GM12872 (cell line): ENCODE data around the gene APOLD1.

Experiments used
- TF ChIP-seq, protein P1 (sequence below): IDR thresholded peaks from 3 replicates; pipeline ENCODE4 v1.5.1; 2011; ENCODE audit warnings: low read depth, mild to moderate bottlenecking, low read length, moderate library complexity; ENCODE audit not compliant: insufficient read depth

Gene APOLD1

DNA sequence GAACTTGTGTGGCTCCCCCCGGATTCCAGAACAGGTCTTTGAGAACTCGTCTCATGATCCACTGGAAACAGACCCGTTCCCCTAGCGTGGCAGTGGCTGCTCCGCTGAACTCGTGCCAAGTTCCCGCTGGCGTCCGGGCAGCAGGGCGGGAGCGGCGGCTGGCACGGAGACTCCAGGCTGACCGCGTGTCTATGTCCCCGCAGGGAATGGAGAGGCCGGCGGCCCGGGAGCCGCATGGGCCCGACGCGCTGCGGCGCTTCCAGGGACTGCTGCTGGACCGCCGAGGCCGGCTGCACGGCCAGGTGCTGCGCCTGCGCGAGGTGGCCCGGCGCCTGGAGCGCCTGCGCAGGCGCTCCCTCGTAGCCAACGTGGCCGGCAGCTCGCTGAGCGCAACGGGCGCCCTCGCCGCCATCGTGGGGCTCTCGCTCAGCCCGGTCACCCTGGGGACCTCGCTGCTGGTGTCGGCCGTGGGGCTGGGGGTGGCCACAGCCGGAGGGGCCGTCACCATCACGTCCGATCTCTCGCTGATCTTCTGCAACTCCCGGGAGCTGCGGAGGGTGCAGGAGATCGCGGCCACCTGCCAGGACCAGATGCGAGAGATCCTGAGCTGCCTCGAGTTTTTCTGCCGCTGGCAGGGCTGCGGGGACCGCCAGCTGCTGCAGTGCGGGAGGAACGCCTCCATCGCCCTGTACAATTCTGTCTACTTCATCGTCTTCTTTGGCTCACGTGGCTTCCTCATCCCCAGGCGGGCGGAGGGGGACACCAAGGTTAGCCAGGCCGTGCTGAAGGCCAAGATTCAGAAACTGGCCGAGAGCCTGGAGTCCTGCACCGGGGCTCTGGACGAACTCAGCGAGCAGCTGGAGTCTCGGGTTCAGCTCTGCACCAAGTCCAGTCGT, 1.5 kb downstream of the APOLD1 start:
- TF ChIP-seq, protein P1, sequence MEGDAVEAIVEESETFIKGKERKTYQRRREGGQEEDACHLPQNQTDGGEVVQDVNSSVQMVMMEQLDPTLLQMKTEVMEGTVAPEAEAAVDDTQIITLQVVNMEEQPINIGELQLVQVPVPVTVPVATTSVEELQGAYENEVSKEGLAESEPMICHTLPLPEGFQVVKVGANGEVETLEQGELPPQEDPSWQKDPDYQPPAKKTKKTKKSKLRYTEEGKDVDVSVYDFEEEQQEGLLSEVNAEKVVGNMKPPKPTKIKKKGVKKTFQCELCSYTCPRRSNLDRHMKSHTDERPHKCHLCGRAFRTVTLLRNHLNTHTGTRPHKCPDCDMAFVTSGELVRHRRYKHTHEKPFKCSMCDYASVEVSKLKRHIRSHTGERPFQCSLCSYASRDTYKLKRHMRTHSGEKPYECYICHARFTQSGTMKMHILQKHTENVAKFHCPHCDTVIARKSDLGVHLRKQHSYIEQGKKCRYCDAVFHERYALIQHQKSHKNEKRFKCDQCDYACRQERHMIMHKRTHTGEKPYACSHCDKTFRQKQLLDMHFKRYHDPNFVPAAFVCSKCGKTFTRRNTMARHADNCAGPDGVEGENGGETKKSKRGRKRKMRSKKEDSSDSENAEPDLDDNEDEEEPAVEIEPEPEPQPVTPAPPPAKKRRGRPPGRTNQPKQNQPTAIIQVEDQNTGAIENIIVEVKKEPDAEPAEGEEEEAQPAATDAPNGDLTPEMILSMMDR: no peak

DNA sequence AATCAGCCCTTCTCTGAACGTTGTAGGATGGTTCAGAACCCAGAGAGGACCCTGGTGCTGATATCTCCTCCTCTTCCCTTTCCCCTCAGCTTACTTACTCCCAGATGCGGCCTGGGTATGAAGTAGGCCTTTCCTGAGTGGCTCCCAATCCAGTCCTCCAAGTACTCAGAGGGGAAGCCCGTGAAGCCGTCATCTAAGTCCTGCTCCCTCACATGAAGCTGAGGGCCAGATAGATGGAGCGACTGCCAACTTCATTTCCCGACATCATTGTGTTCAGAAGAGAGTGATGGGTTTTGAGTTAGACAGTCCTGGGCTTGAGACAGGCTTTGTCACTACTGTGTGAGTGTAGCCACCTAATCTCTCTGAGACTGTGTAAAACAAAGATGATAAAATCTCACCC, 2.7 kb downstream of the APOLD1 start:
- TF ChIP-seq, protein P1: no peak

DNA sequence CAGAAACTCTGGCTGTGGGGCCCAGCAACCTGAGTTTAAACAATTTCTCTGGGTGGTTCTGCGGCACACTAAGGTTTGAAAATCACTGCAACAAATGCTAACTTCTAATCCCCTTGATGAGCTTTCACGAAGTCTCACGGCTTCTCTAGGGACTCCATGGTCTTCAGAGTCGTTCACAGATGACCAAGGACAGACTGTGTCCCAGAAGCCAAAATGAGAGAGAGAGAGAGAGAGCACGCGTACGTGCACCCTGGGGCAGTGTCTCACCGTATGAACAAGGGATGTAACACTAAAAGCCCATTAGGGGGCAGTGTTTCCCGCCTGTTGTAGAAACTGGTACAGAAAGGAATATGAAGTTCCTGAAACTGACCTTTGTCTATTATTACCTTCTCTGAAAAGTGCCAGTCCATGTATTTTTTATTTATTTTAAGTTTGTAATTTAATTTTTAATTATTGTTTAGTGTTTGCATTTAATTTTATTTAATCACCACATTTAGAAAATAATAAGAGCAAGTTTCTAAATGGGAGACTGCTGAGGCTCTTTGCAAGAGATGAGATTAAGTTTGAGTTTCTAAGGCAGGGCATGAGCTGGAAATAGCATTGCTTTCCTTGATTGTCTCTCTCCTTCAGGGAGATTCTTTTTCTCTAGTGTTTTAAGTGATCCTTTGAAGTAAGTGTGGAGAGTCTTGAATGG, 3.4 kb downstream of the APOLD1 start:
- TF ChIP-seq, protein P1: peak; percentile 80

DNA sequence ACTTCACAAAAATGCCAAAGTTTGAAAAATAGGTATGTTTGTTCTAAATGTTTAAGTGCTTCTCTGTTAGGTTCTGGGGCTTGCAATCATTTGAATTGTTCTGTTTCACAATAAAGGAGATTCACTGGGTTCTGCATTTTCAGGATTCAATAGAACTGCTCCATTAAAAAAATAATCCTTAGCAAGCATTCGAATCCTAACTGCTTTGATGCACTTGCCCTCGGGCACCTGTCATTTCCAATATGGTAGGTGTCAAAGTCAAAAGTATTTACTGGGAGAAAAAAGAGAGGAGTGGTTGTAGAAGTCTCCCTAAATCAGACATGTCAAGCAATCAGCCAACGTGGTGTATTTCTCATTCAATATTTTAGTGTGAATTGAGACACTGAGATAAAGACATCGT, 5.5 kb downstream of the APOLD1 start:
- TF ChIP-seq, protein P1: no peak

DNA sequence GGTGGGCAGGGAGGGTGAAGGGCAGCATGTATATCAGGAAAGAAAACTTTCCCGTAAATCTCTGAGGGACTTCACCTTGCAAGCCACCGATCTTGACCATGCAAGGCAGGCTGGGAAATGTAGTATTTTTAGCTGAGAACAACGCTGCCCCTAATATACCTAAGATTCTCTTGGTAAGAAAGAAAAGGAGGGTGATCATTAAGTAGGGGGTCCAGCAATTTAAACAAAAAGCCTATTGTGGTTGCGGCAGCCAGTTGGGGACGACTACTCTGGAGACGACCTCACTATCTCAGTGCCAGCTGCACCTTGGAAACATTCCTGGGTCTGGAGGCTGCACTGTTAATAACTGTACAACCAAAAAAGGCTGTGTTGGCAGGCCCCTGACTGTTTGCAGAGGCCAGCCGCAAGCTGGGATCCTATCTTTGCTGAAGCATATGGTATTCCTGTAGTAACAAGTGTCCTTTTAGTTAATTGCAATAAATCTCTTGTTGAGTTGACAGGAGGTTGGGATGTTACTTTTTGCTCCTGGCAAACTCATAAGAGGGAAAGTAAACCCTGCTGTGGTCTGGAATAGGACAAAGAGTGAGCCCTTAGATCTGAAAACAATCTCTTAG, 6.4 kb downstream of the APOLD1 start:
- TF ChIP-seq, protein P1: no peak

DNA sequence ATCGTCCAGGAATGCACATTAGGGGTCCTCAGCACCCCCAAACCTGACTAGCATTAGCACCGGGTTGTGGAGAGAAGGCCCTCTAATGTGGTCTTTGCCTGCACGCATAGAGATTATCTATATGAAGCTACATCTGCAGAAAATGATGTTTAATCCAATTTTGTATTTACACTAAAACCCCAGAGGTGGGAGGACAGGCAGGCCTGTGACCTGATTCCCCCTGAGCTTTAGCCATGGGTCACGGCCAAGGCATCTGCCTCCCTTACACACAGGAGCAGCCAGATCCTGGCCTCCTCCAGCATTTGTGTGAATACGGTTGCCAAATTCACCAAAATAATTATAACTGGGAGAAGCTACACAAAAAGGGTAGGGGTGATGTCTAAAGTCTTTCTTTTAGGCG, 7.0 kb downstream of the APOLD1 start:
- TF ChIP-seq, protein P1: no peak

DNA sequence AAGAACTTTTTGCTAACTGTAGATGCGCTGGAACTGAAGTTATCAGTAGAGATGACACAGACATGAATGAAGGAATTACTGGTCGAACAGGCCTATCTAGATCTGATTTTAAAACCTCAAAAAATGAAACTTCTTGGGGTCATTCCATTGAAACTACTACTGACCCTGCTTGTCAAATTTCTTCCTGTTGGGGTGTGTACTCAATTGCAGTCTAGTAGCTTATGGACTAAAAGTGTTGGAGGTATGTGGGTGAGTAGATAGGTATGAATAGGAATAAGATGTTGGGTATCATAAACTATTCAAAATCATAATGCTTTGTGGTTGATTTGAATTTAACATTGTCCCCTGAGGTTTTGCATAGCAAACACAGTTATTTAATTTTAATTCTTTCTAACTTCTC, 9.2 kb downstream of the APOLD1 start:
- TF ChIP-seq, protein P1: no peak
